Activated CD8-positive, alpha-beta memory T cell treated with anti-CD3 and anti-CD28 coated beads, Interleukin-2, amount 50 U/mL, for 1 hour (primary cell): ENCODE results near the gene C10orf95.
"Not testable (repeated sequence)": the region's sequence is repeated elsewhere in the genome, so short reads cannot be mapped to it uniquely, and the experiment has no call there.

ENCODE experiments used
- DNase-seq: peaks from one replicate; pipeline ENCODE4 v3.0.0-alpha.2; 2020; ENCODE audit errors: extremely low read depth

The C10orf95 gene

GRCh38 chr10:102465466-102465865 lies 14.1 kb upstream of the C10orf95 start:
- no peak for DNase-seq

- no peak for DNase-seq
These were observed 12.6 kb upstream of the C10orf95 start for GRCh38 chr10:102463983-102464382.

GRCh38 chr10:102462512-102463054 lies 11.2 kb upstream of the C10orf95 start:
- no peak for DNase-seq

- DNase-seq: peak; percentile 77
These were observed 10.1 kb upstream of the C10orf95 start for GRCh38 chr10:102461187-102462054.

- no peak for DNase-seq
These were observed 9.5 kb upstream of the C10orf95 start for GRCh38 chr10:102460836-102461186.

GRCh38 chr10:102458656-102459055 lies 7.3 kb upstream of the C10orf95 start:
- DNase-seq: no peak

GRCh38 chr10:102457591-102458150 lies 6.3 kb upstream of the C10orf95 start:
- DNase-seq: no peak

- no peak for DNase-seq
These were observed 4.6 kb upstream of the C10orf95 start for GRCh38 chr10:102455893-102456471.

GRCh38 chr10:102454662-102455487 lies 3.5 kb upstream of the C10orf95 start:
- DNase-seq: not testable (repeated sequence)

GRCh38 chr10:102453502-102453901 lies 2.2 kb upstream of the C10orf95 start:
- DNase-seq: no peak

GRCh38 chr10:102452672-102453340 lies 1.5 kb upstream of the C10orf95 start:
- no peak for DNase-seq

GRCh38 chr10:102450374-102451104 lies 804 bp downstream of the C10orf95 start:
- DNase-seq: peak; percentile 57

GRCh38 chr10:102450124-102450373 lies 1.3 kb downstream of the C10orf95 start:
- DNase-seq: no peak

GRCh38 chr10:102449321-102450123 lies 1.8 kb downstream of the C10orf95 start:
- peak; percentile 74 for DNase-seq

- no peak for DNase-seq
These were observed 6.5 kb downstream of the C10orf95 start for GRCh38 chr10:102444851-102445250.

GRCh38 chr10:102438374-102438773 lies 13.0 kb downstream of the C10orf95 start:
- no peak for DNase-seq

GRCh38 chr10:102437515-102437914 lies 13.8 kb downstream of the C10orf95 start:
- DNase-seq: no peak

GRCh38 chr10:102436312-102436711 lies 15.0 kb downstream of the C10orf95 start:
- DNase-seq: no peak

GRCh38 chr10:102435529-102436233 lies 15.7 kb downstream of the C10orf95 start:
- no peak for DNase-seq

GRCh38 chr10:102435133-102435497 lies 16.2 kb downstream of the C10orf95 start:
- no peak for DNase-seq
